ENCODE results near the gene RRAGD.

The RRAGD gene

GRCh38 chr6:89328976-89329375 is 83.1 kb downstream of the RRAGD start:
- DNase-seq: no peak

DNA sequence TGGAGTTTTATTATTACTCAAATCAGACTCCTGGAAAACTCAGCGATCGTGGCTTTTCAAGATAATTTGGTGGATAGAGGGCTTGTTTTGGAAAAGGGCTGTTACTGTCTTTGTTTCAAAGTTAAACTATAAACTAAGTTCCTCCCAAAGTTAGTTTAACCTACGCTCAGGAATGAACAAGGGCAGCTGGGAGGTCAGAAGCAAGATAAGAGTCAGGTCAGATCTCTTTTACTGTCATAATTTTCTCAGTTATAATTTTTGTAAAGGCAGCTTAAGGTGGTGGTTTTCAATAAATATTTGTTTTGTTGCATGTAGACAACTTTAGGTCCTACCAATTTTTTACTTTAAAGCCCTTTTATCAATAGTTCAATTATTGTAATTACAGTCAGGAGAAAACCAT is 87.8 kb downstream of the RRAGD start:
- DNase-seq: no peak

DNA sequence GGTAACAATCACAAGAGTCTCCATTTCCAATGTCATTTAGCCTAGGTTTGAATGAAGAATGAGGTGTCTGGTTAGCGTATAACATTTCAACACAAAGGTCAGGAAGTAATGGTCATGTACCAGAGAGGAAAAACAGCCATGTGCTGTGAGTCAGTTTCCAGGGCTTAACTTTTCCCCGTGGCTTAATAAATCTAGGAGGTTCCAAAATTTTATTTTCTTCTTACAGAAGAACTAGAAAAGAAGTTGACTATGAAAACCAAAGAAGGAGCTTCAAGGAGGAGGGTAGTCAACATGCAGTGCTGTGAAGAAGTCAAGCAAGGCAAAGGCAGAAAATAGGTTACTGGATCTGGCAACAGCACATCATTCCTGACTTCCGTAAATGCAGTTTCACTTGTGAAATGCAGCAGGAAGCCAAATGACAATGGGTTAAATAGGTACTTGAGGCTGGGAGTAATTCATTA is 88.5 kb downstream of the RRAGD start:
- no peak for DNase-seq

GRCh38 chr6:89321131-89321970 is 90.7 kb downstream of the RRAGD start:
- no peak for DNase-seq

DNA sequence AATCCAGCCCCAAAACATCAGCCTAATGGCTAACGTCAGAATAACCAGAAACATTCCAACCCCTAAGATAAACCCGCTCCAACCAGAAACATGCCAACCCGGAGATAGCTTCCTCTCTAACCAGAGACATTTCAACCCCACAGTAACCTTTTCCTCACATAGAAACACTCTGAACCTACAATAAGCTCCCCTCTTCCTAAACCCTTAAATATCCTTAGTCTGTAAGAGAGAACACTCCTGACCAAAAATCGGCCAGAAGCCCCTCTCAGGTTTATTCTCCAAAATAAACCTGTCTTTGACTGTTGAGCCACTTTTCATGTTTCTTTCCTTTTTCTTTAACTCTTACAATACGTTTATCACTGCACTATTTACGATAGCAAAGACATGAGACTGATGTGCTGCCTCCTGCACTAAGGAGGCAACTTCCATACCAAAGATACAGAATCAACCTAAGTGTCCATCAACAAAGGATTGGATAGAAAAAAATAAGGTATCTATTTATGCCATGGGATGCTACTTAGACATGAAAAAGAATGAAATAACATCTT is 92.0 kb downstream of the RRAGD start:
- DNase-seq: no peak

- no peak for DNase-seq
Measured at GRCh38 chr6:89317067-89317466, 95.0 kb downstream of the RRAGD start.

- no peak for DNase-seq
Measured at GRCh38 chr6:89315249-89315885, 96.7 kb downstream of the RRAGD start, which contains the start of gene GABRR2. Gene GABRR2, minus strand, starts transcription at chr6:89315299. Its CDS starts 134 bp downstream, at chr6:89315165.

DNA sequence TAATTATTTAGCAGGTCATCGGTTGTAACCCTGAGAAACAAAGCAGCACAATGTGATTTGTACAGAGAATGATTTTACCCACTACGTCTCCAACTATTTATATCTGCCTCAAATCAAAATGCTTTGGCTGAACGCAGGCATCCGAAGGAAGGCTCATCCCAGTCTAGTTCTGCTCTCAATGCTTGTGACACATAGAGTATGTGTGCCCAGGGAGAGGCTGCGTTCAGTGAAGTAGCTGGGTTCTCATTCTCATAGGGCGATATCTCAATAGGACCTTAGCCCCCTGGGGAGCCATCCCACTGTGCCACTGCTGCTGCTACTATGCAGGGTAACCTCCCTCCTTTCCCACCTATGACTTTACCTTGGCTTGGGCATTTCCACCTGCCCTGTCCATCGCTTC is 97.4 kb downstream of the RRAGD start:
- DNase-seq: no peak
